H1 (cell line): ENCODE results near the gene ASTN2.

ENCODE experiments used
- CTCF ChIP-seq, 3 experiments: IDR thresholded peaks; 1 replicate in 2 of 3; 2 replicates in 1 of 3; pipeline versions ENCODE4 v1.5.1 to v1.6.1; 2011; ENCODE audit warnings: low read length in 3 of 3, mild to moderate bottlenecking in 3 of 3, inconsistent platforms in 2 of 3, low read depth in 1 of 3, moderate library complexity in 1 of 3; ENCODE audit not compliant: insufficient read depth in 1 of 3; ENCODE audit errors: control extremely low read depth in 1 of 3
- KDM5A ChIP-seq: fragments of 200-600 bp; IDR thresholded peaks from 2 replicates; pipeline ENCODE4 v1.7.1; 2012; ENCODE audit warnings: mild to moderate bottlenecking, low read length, inconsistent platforms, mixed read lengths
- RNF2 ChIP-seq: fragments of 200-900, 300-1000 bp; sonication (generic); IDR thresholded peaks from 2 replicates; pipeline ENCODE4 v1.7.1; 2016; ENCODE audit warnings: borderline replicate concordance, low read depth, mild to moderate bottlenecking, antibody characterized with exemption, low read length; ENCODE audit not compliant: poor library complexity, severe bottlenecking; ENCODE audit errors: missing control alignments
- SP1 ChIP-seq: IDR thresholded peaks from 2 replicates; pipeline ENCODE4 v1.6.1; 2011; ENCODE audit warnings: low read depth, low read length
- SP2 ChIP-seq: IDR thresholded peaks from 2 replicates; pipeline ENCODE4 v1.6.1; 2012; ENCODE audit warnings: mild to moderate bottlenecking, low read length, inconsistent platforms
- USF2 ChIP-seq: IDR thresholded peaks from 2 replicates; pipeline ENCODE4 v1.6.1; 2011; ENCODE audit warnings: low read length, improper control_type of control experiment

GRCh38 chr9:116465576-116466270 lies 949.1 kb downstream of the ASTN2 start:
- TF ChIP-seq USF2 (no peak), CTCF (IDR thresholded peaks at IDR 0.05; ENCODE audit: control extremely low read depth in 1 of 3, insufficient read depth in 1 of 3, low read depth in 1 of 3, low read length in 3 of 3) (no peak), SP2 (no peak), SP1 (no peak), KDM5A (no peak), RNF2 (no peak)
